Measurements from ENCODE around the gene PPP2R3B.

- TF ChIP-seq CTCF (IDR thresholded peaks at IDR 0.05; ENCODE audit: insufficient read depth, low read length) = no peak
- TF ChIP-seq GABPA (IDR thresholded peaks at IDR 0.05; ENCODE audit: low read depth) = no peak
Observed at GRCh38 chrX:317424-318067, 69.2 kb downstream of the PPP2R3B start.

Data from HL-60 (cell line).